Germinal center (tissue), 1 donor: Measurements from ENCODE around the gene PRAMEF5.
A peak's percentile ranks its signal among the peaks of the same experiment; 100 is the strongest.
"Not testable (repeated sequence)": the region's sequence is repeated elsewhere in the genome, so short reads cannot be mapped to it uniquely, and the experiment has no call there.

Experiments used
- DNase-seq: peaks from one replicate; pipeline ENCODE4 v3.0.0; 2012; ENCODE audit warnings: mixed read lengths, low spot score

Gene PRAMEF5

GRCh38 chr1:13253898-13254297 lies at the start of gene PRAMEF5:
Gene PRAMEF5, plus strand, starts transcription at chr1:13254198. Its CDS starts 5,071 bp downstream, at chr1:13259269.
- not testable (repeated sequence) for DNase-seq

GRCh38 chr1:13208712-13209111 lies 45.3 kb upstream of the PRAMEF5 start:
- DNase-seq, result not testable (repeated sequence)

GRCh38 chr1:13216619-13217018 lies 37.4 kb upstream of the PRAMEF5 start:
- DNase-seq, result not testable (repeated sequence)

- not testable (repeated sequence) for DNase-seq
Measured at GRCh38 chr1:13219203-13219602, 34.8 kb upstream of the PRAMEF5 start.

- DNase-seq, result not testable (repeated sequence)
Measured at GRCh38 chr1:13222788-13223187, 31.2 kb upstream of the PRAMEF5 start.

- DNase-seq, result no peak
Measured at GRCh38 chr1:13224480-13225060, 29.4 kb upstream of the PRAMEF5 start.

- DNase-seq, result not testable (repeated sequence)
Measured at GRCh38 chr1:13225675-13226204, 28.3 kb upstream of the PRAMEF5 start, which contains the start of gene PRAMEF18. Gene PRAMEF18, minus strand, starts transcription at chr1:13226154. Its CDS starts 48 bp downstream, at chr1:13226106.

GRCh38 chr1:13227271-13228055 lies 26.5 kb upstream of the PRAMEF5 start:
- DNase-seq, result not testable (repeated sequence)

- DNase-seq, result peak; percentile 16
Measured at GRCh38 chr1:13228343-13228781, 25.6 kb upstream of the PRAMEF5 start.

- not testable (repeated sequence) for DNase-seq
Measured at GRCh38 chr1:13230096-13230495, 23.9 kb upstream of the PRAMEF5 start.

- not testable (repeated sequence) for DNase-seq
Measured at GRCh38 chr1:13230601-13231000, 23.4 kb upstream of the PRAMEF5 start.

- not testable (repeated sequence) for DNase-seq
Measured at GRCh38 chr1:13231061-13231750, 22.8 kb upstream of the PRAMEF5 start.

- not testable (repeated sequence) for DNase-seq
Measured at GRCh38 chr1:13232056-13232455, 21.9 kb upstream of the PRAMEF5 start.

GRCh38 chr1:13234057-13234456 lies 19.9 kb upstream of the PRAMEF5 start:
- DNase-seq, result not testable (repeated sequence)

- not testable (repeated sequence) for DNase-seq
Measured at GRCh38 chr1:13237572-13237971, 16.4 kb upstream of the PRAMEF5 start.

- DNase-seq, result not testable (repeated sequence)
Measured at GRCh38 chr1:13239633-13240032, 14.4 kb upstream of the PRAMEF5 start.

GRCh38 chr1:13243536-13244263 lies 10.3 kb upstream of the PRAMEF5 start:
- not testable (repeated sequence) for DNase-seq

GRCh38 chr1:13245841-13246553 lies 8.0 kb upstream of the PRAMEF5 start:
- not testable (repeated sequence) for DNase-seq

- not testable (repeated sequence) for DNase-seq
Measured at GRCh38 chr1:13246554-13246871, 7.5 kb upstream of the PRAMEF5 start.

GRCh38 chr1:13247122-13247521 lies 6.9 kb upstream of the PRAMEF5 start:
- DNase-seq, result not testable (repeated sequence)

- not testable (repeated sequence) for DNase-seq
Measured at GRCh38 chr1:13265124-13265523, 11.1 kb downstream of the PRAMEF5 start.
